A549 (cell line): ENCODE measurements around the gene KDM1B. TPM values are rescaled to one million over a fixed set of nuclear protein-coding genes. Genes with fewer than 3 reads are reported as not detected.

Experiments used
- ATAC-seq, 2 experiments: fragments of 200-7000 bp in 1 of 2; fragments of >200 bp in 1 of 2; cut with Nextera tagmentation in 1 of 2; cut with Tn5 transposase in 1 of 2; 3 replicates each; pipeline versions ENCODE4 v1.8.0 to v1.9.1; 2018 to 2020; ENCODE audit warnings: mild to moderate bottlenecking in 1 of 2, moderate library complexity in 1 of 2
- CTCF ChIA-PET: fragments of 300-600 bp; sonication (Branson Sonifier 250); formaldehyde crosslinking; extraction: SDS; loops from one replicate; lab custom pipeline; 2021; ENCODE audit warnings: antibody characterized with exemption, inconsistent platforms; lab: Yijun Ruan, JAX
- POLR2A ChIA-PET: fragments of 350-600 bp; formaldehyde crosslinking; extraction: SDS; loops from one replicate; lab custom pipeline; 2021; ENCODE audit warnings: antibody characterized with exemption, inconsistent platforms; lab: Yijun Ruan, JAX
- DNase-seq, 2 experiments: peaks; one replicate each; pipeline versions ENCODE4 v3.0.0 to v3.0.0-alpha.2; 2011 to 2016; ENCODE audit warnings: low read depth in 1 of 2, low spot score in 1 of 2
- FAIRE-seq: peaks from 2 replicates; lab custom pipeline; 2011; peaks lifted over from hg19 to GRCh38; lab: Jason Lieb, UNC
- H3K27ac ChIP-seq, 2 experiments: fragments of >200 bp; sonication (Bioruptor Twin); formaldehyde crosslinking; 3 replicates each; pipeline ENCODE4 v1.5.1; 2016 to 2017
- H3K4me1 ChIP-seq: fragments of >200 bp; sonication (Bioruptor Twin); formaldehyde crosslinking; 3 replicates; pipeline ENCODE4 v1.6.1; 2016
- H3K4me2 ChIP-seq: fragments of >200 bp; sonication (Bioruptor Twin); formaldehyde crosslinking; 3 replicates; pipeline ENCODE4 v1.6.1; 2016
- H3K4me3 ChIP-seq: fragments of >200 bp; sonication (Bioruptor Twin); formaldehyde crosslinking; 3 replicates; pipeline ENCODE4 v1.5.1; 2016
- H3K9me3 ChIP-seq: fragments of >200 bp; sonication (Bioruptor Twin); formaldehyde crosslinking; 3 replicates; pipeline ENCODE4 v1.6.1; 2016
- BHLHE40 ChIP-seq: IDR thresholded peaks from 2 replicates; pipeline ENCODE4 v1.6.1; 2012; ENCODE audit warnings: low read depth, low read length, inconsistent platforms
- CBX2 ChIP-seq: fragments of 200-600 bp; sonication (generic); IDR thresholded peaks from 2 replicates; pipeline ENCODE4 v1.6.1; 2016; ENCODE audit warnings: low read depth, mild to moderate bottlenecking, borderline replicate concordance
- CTCF ChIP-seq: fragments of >200 bp; sonication (Bioruptor Twin); formaldehyde crosslinking; IDR thresholded peaks from 3 replicates; pipeline ENCODE4 v1.5.1; 2016
- ELK1 ChIP-seq: fragments of 150-350 bp; IDR thresholded peaks from 2 replicates; pipeline ENCODE4 v1.6.1; 2014; ENCODE audit warnings: low read depth, mild to moderate bottlenecking, low read length
- EP300 ChIP-seq, 2 experiments: fragments of >200 bp; sonication (Bioruptor Twin); formaldehyde crosslinking; IDR thresholded peaks; 2 replicates in 1 of 2; 3 replicates in 1 of 2; pipeline ENCODE4 v1.6.1; 2016 to 2017
- JUN ChIP-seq, 2 experiments: fragments of >200 bp; sonication (Bioruptor Twin); formaldehyde crosslinking; IDR thresholded peaks; 2 replicates in 1 of 2; 3 replicates in 1 of 2; pipeline ENCODE4 v1.6.1; 2016 to 2017
- MAFK ChIP-seq: fragments of 450-650 bp; IDR thresholded peaks from 2 replicates; pipeline ENCODE4 v1.6.1; 2014; ENCODE audit not compliant: partially characterized antibody
- MAZ ChIP-seq: fragments of 150-350 bp; IDR thresholded peaks from 2 replicates; pipeline ENCODE4 v1.6.1; 2014; ENCODE audit warnings: antibody characterized with exemption, low read depth, low read length, borderline replicate concordance
- NFE2L2 ChIP-seq: fragments of 150-350 bp; conservative IDR thresholded peaks from 2 replicates; pipeline ENCODE4 v1.6.1; 2014; ENCODE audit warnings: low read length
- NPAS2 ChIP-seq: fragments of 250-450 bp; sonication (Bioruptor Pico); IDR thresholded peaks from 2 replicates; pipeline ENCODE4 v1.8.0; 2022; ENCODE audit warnings: mild to moderate bottlenecking, moderate library complexity, borderline replicate concordance
- NR3C1 ChIP-seq: fragments of >200 bp; sonication (Bioruptor Twin); formaldehyde crosslinking; IDR thresholded peaks from 3 replicates; pipeline ENCODE4 v1.6.1; 2017
- PHF8 ChIP-seq: fragments of 200-600 bp; sonication (generic); IDR thresholded peaks from 2 replicates; pipeline ENCODE4 v1.6.1; 2016; ENCODE audit warnings: low read depth, mild to moderate bottlenecking, antibody characterized with exemption, moderate library complexity, borderline replicate concordance
- REST ChIP-seq: fragments of 200-600 bp; sonication (generic); IDR thresholded peaks from 2 replicates; pipeline ENCODE4 v1.6.1; 2016; ENCODE audit warnings: antibody characterized with exemption, mild to moderate bottlenecking, moderate library complexity
- TFCP2L1 ChIP-seq: fragments of 250-450 bp; sonication (Bioruptor Pico); IDR thresholded peaks from 2 replicates; pipeline ENCODE4 v1.5.0; 2021; ENCODE audit warnings: mild to moderate bottlenecking
- ZC3H11A ChIP-seq: fragments of 450-650 bp; IDR thresholded peaks from 2 replicates; pipeline ENCODE4 v1.6.1; 2014; ENCODE audit warnings: antibody characterized with exemption, mild to moderate bottlenecking
- ZSCAN20 ChIP-seq: fragments of 250-450 bp; sonication (Bioruptor Pico); IDR thresholded peaks from 2 replicates; pipeline ENCODE4 v1.8.0; 2022; ENCODE audit warnings: mild to moderate bottlenecking, moderate library complexity
- WGBS: methylation state at CpG from one replicate; pipeline ENCODE4 v1.1.6; 2017; ENCODE audit errors: missing lambda C conversion rate; 5-methylcytosine and 5-hydroxymethylcytosine counted together
- polyA plus RNA-seq, 4 experiments: library from polyadenylated mRNA; depleted of rRNA in 3 of 4; stranded (reverse); fragments of >200 nt; fragmentation: RNase III in 1 of 4; extraction: RNeasy Plus Mini Kit Qiagen cat#74134 plus additional on column Dnase treatment in 1 of 4; gene quantifications; 2 replicates in 3 of 4; 3 replicates in 1 of 4; pipeline ENCODE4 v1.2.3, GENCODE V29; 2011 to 2017
- TF ChIP-seq, protein P1 (sequence below): fragments of 450-650 bp; IDR thresholded peaks from 2 replicates; pipeline ENCODE4 v1.6.1; 2014; ENCODE audit warnings: antibody characterized with exemption
- TF ChIP-seq, protein P2 (sequence below): fragments of >200 bp; sonication (Bioruptor Twin); formaldehyde crosslinking; IDR thresholded peaks from 3 replicates; pipeline ENCODE4 v1.6.1; 2016

The KDM1B gene
- polyA plus RNA-seq, 2 of the 4 experiments (the other 2 are of a cell fraction) = 11.0 to 14.9 TPM

- Histone ChIP-seq H3K4me1 (peaks cover 33% of the 10 kb centered on the region), H3K27ac (peak overlapping the region; percentile 96 to 97), H3K4me2 (peak overlapping the region; percentile 88), H3K9me3 (no peaks in the 10 kb centered on the region), H3K4me3 (peak overlapping the region; percentile 83)
- no peak for FAIRE-seq
- CTCF ChIA-PET = no interaction called here
- no peak for DNase-seq
- 16% methylated on average over 10 of the region's 11 CpGs for WGBS
- POLR2A ChIA-PET = interaction anchor here (1.0 kb wide), 1 partner anchor 18 kb away, joined by 3 read pairs; no protein-coding TSS in a partner anchor
- peak; percentile 12 to 18; a peak in 4 of 6 replicates for ATAC-seq
- TF ChIP-seq ZC3H11A = no peak
- TF ChIP-seq, protein P1, sequence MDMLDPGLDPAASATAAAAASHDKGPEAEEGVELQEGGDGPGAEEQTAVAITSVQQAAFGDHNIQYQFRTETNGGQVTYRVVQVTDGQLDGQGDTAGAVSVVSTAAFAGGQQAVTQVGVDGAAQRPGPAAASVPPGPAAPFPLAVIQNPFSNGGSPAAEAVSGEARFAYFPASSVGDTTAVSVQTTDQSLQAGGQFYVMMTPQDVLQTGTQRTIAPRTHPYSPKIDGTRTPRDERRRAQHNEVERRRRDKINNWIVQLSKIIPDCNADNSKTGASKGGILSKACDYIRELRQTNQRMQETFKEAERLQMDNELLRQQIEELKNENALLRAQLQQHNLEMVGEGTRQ = no peak
- TF ChIP-seq NR3C1 = no peak
- no peak for TF ChIP-seq MAFK
- TF ChIP-seq NPAS2 (CRISPR knock-in tag) = no peak
- no peak for TF ChIP-seq CTCF
Observed at GRCh38 chr6:18264923-18265377, 109.7 kb downstream of the KDM1B start.

DNA sequence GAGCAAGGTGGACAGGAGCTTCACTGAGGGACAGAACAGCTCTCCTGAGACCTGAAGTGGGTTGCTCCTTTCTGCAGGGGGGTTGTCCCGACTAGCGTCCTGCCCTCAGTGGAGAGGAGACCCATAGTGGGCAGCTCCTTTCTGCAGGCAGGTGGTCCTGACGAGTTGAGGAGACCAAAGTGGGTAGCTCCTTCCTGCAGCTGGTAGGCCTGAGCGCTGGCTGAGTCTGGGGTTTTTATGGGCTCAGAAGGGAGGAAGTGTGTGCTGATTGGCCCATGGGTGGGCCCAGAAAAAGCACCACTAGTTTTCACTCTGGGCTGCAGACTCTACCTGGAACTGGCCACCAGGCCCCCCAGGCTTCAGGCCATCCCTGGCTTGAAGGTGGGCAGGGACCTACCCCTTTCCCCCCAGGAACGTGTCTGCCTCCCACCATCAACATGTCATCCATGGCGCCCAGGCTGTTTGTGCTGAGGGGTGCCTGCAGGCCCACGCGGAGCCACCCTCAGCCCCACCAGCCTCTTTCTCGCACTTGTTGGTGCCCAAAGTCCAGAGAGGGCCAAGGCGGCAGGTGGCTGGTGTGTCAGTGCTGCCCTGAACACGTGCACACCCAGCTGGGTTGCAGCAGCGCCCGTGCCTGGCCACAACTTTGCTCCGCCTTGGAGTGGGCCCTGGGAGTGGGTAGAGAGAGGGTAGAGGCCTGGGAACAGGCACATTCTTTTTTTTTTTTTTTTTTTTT is 110.7 kb downstream of the KDM1B start:
- POLR2A ChIA-PET = no interaction called here
- H3K4me3 ChIP-seq = no peak overlapping the region
- H3K27ac ChIP-seq = peak overlapping the region in 1 of 2 experiments; percentile 96; a peak in 3 of 6 replicates
- no peaks in the 10 kb centered on the region for H3K9me3 ChIP-seq
- TF ChIP-seq ZSCAN20 (CRISPR knock-in tag) = no peak
- no peak for TF ChIP-seq EP300 (IDR thresholded peaks at IDR 0.05)
- TF ChIP-seq JUN (IDR thresholded peaks at IDR 0.05) = no peak
- no peak for TF ChIP-seq CBX2
- TF ChIP-seq MAZ = no peak
- TF ChIP-seq NFE2L2 = no peak
- TF ChIP-seq REST = no peak
- no peak for TF ChIP-seq ELK1
- no peak for TF ChIP-seq BHLHE40
- no peak for TF ChIP-seq TFCP2L1 (CRISPR knock-in tag)
- TF ChIP-seq, protein P2, sequence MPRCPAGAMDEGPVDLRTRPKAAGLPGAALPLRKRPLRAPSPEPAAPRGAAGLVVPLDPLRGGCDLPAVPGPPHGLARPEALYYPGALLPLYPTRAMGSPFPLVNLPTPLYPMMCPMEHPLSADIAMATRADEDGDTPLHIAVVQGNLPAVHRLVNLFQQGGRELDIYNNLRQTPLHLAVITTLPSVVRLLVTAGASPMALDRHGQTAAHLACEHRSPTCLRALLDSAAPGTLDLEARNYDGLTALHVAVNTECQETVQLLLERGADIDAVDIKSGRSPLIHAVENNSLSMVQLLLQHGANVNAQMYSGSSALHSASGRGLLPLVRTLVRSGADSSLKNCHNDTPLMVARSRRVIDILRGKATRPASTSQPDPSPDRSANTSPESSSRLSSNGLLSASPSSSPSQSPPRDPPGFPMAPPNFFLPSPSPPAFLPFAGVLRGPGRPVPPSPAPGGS = no peak
- no peak for TF ChIP-seq PHF8
- no peak for DNase-seq
- H3K4me1 ChIP-seq = peaks cover 23% of the 10 kb centered on the region; the same call in 2 of the 3 replicates
- no peak for FAIRE-seq
- 84% methylated on average over 8 of the region's 14 CpGs for WGBS
- CTCF ChIA-PET = interaction anchor here (1.1 to 1.5 kb wide), 2 partner anchors 162 to 262 kb away, joined by 3 to 4 read pairs; no protein-coding TSS in a partner anchor
- ATAC-seq = no peak
- H3K4me2 ChIP-seq = peak overlapping the region; percentile 88; the same call in 1 of the 3 replicates
